Skeletal muscle tissue (tissue), 4 donors: ENCODE measurements around the gene P2RX2. TPM values are rescaled to one million over a fixed set of nuclear protein-coding genes. Genes with fewer than 3 reads are reported as not detected.

ENCODE experiments used
- H3K27ac ChIP-seq: one replicate; pipeline ENCODE4 v1.7.0; 2013; ENCODE audit warnings: mild to moderate bottlenecking, low read depth, low read length, inconsistent platforms
- H3K27me3 ChIP-seq, 3 donors: one replicate each; pipeline ENCODE4 v1.7.0; 2013; ENCODE audit warnings: low read length in 3 of 3; ENCODE audit not compliant: control insufficient read depth in 3 of 3, insufficient read depth in 3 of 3
- H3K36me3 ChIP-seq, 3 donors: one replicate each; pipeline ENCODE4 v1.7.0; 2013; ENCODE audit warnings: low read length in 3 of 3; ENCODE audit not compliant: control insufficient read depth in 3 of 3, insufficient read depth in 3 of 3
- H3K4me1 ChIP-seq, 3 donors: one replicate each; pipeline ENCODE4 v1.7.0; 2013; ENCODE audit warnings: low read length in 3 of 3, mild to moderate bottlenecking in 3 of 3; ENCODE audit not compliant: control insufficient read depth in 3 of 3, insufficient read depth in 3 of 3
- H3K4me3 ChIP-seq, 3 donors: one replicate each; pipeline ENCODE4 v1.7.0; 2013; ENCODE audit warnings: low read length in 3 of 3
- H3K9ac ChIP-seq, 3 donors: one replicate each; pipeline ENCODE4 v1.7.0; 2013; ENCODE audit warnings: low read length in 3 of 3, mild to moderate bottlenecking in 3 of 3, moderate library complexity in 2 of 3, low read depth in 1 of 3
- H3K9me3 ChIP-seq, 3 donors: one replicate each; pipeline ENCODE4 v1.7.0; 2013; ENCODE audit warnings: low read length in 3 of 3; ENCODE audit not compliant: control insufficient read depth in 3 of 3
- total RNA-seq: library from RNA; depleted of rRNA; stranded (reverse); fragments of >200 nt; gene quantifications from one replicate; pipeline ENCODE4 v1.2.3, GENCODE V29; 2014
- donor health status: Osteomylitis.

The P2RX2 gene
- total RNA-seq, 1 donor from 2014 or later: not detected

GRCh38 chr12:132575661-132576060, 42.9 kb upstream of the P2RX2 start:
- H3K9ac ChIP-seq: no peak overlapping the region
- no peak overlapping the region for H3K4me3 ChIP-seq
- no peaks in the 10 kb centered on the region for H3K27me3 ChIP-seq
- H3K4me1 ChIP-seq: no peaks in the 10 kb centered on the region
- peaks cover 26 to 43% (median 39%) of the 10 kb centered on the region in 3 donors for H3K36me3 ChIP-seq
- no peaks in the 10 kb centered on the region for H3K9me3 ChIP-seq
- H3K27ac ChIP-seq: no peak overlapping the region

GRCh38 chr12:132576701-132577100, 41.9 kb upstream of the P2RX2 start:
- no peaks in the 10 kb centered on the region for H3K27me3 ChIP-seq
- H3K9me3 ChIP-seq: no peaks in the 10 kb centered on the region
- no peak overlapping the region for H3K27ac ChIP-seq
- no peak overlapping the region for H3K9ac ChIP-seq
- peaks cover 26 to 38% (median 38%) of the 10 kb centered on the region in 3 donors for H3K36me3 ChIP-seq
- H3K4me3 ChIP-seq: no peak overlapping the region
- H3K4me1 ChIP-seq: no peaks in the 10 kb centered on the region

GRCh38 chr12:132577191-132577920, 41.2 kb upstream of the P2RX2 start:
- no peaks in the 10 kb centered on the region for H3K4me1 ChIP-seq
- no peaks in the 10 kb centered on the region for H3K27me3 ChIP-seq
- no peaks in the 10 kb centered on the region for H3K9me3 ChIP-seq
- peaks cover 26 to 38% (median 38%) of the 10 kb centered on the region in 3 donors for H3K36me3 ChIP-seq
- H3K4me3 ChIP-seq: no peak overlapping the region
- no peak overlapping the region for H3K9ac ChIP-seq
- no peak overlapping the region for H3K27ac ChIP-seq

GRCh38 chr12:132578118-132578517, 40.5 kb upstream of the P2RX2 start:
- H3K9ac ChIP-seq: no peak overlapping the region
- H3K27ac ChIP-seq: no peak overlapping the region
- H3K4me3 ChIP-seq: no peak overlapping the region
- H3K4me1 ChIP-seq: no peaks in the 10 kb centered on the region
- H3K36me3 ChIP-seq: peaks cover 26 to 38% (median 35%) of the 10 kb centered on the region in 3 donors
- no peaks in the 10 kb centered on the region for H3K9me3 ChIP-seq
- no peaks in the 10 kb centered on the region for H3K27me3 ChIP-seq

GRCh38 chr12:132578826-132579225, 39.8 kb upstream of the P2RX2 start:
- peaks cover 26 to 38% (median 32%) of the 10 kb centered on the region in 3 donors for H3K36me3 ChIP-seq
- H3K4me3 ChIP-seq: no peak overlapping the region
- H3K9me3 ChIP-seq: no peaks in the 10 kb centered on the region
- no peak overlapping the region for H3K9ac ChIP-seq
- no peaks in the 10 kb centered on the region for H3K4me1 ChIP-seq
- no peaks in the 10 kb centered on the region for H3K27me3 ChIP-seq
- no peak overlapping the region for H3K27ac ChIP-seq

- peaks cover 21 to 35% (median 25%) of the 10 kb centered on the region in 3 donors for H3K36me3 ChIP-seq
- H3K4me1 ChIP-seq: no peaks in the 10 kb centered on the region
- no peak overlapping the region for H3K27ac ChIP-seq
Observed at GRCh38 chr12:132579744-132580143, 38.8 kb upstream of the P2RX2 start.

GRCh38 chr12:132580701-132581292, 37.8 kb upstream of the P2RX2 start:
- no peak overlapping the region for H3K4me3 ChIP-seq
- peaks cover 0 to 3% (median 0%) of the 10 kb centered on the region in 3 donors for H3K27me3 ChIP-seq
- H3K9me3 ChIP-seq: no peaks in the 10 kb centered on the region
- H3K36me3 ChIP-seq: peaks cover 17 to 27% (median 22%) of the 10 kb centered on the region in 3 donors
- H3K27ac ChIP-seq: no peak overlapping the region
- H3K9ac ChIP-seq: no peak overlapping the region
- no peaks in the 10 kb centered on the region for H3K4me1 ChIP-seq

More at GRCh38 chr12:132579744-132580143, 38.8 kb upstream of the P2RX2 start:
- no peaks in the 10 kb centered on the region for H3K27me3 ChIP-seq
- no peaks in the 10 kb centered on the region for H3K9me3 ChIP-seq
- H3K4me3 ChIP-seq: no peak overlapping the region
- H3K9ac ChIP-seq: no peak overlapping the region

GRCh38 chr12:132581348-132582057, 37.1 kb upstream of the P2RX2 start:
- Histone ChIP-seq H3K9ac (no peak overlapping the region), H3K9me3 (no peaks in the 10 kb centered on the region), H3K27me3 (peaks cover 0 to 3% (median 0%) of the 10 kb centered on the region in 3 donors), H3K4me3 (no peak overlapping the region), H3K36me3 (peaks cover 15 to 24% (median 20%) of the 10 kb centered on the region in 3 donors), H3K4me1 (no peaks in the 10 kb centered on the region), H3K27ac (no peak overlapping the region)

- H3K4me3 ChIP-seq: no peak overlapping the region
- no peak overlapping the region for H3K9ac ChIP-seq
- H3K27ac ChIP-seq: no peak overlapping the region
- H3K9me3 ChIP-seq: no peaks in the 10 kb centered on the region
- H3K36me3 ChIP-seq: peaks cover 10 to 19% (median 17%) of the 10 kb centered on the region in 3 donors
- peaks cover 0 to 3% (median 0%) of the 10 kb centered on the region in 3 donors for H3K27me3 ChIP-seq
- H3K4me1 ChIP-seq: no peaks in the 10 kb centered on the region
Observed at GRCh38 chr12:132582058-132582420, 36.5 kb upstream of the P2RX2 start.
